ENCODE measurements around the gene ANKS1A.

DNA sequence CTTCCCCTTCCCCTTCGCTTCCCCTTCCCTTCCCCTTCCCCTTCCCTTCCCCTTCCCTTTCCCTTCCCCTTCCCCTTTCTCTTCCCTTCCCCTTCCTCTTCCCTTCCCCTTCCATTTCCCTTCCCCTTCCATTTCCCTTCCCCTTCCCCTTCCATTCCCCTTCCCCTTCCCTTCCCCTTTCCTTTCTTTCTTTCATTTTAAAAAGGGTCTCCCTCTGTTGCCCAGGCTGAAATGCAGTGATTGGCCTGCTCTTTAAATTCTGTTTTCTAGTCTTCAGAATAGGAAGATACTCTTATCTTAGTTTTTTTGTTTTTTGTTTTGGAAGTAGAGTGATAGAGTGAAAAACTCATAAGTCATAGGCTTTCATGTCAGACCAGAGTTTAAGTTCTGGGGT lies 85.2 kb downstream of the ANKS1A start:
- no peak for TF ChIP-seq EZH2phosphoT487 (IDR thresholded peaks at IDR 0.05; ENCODE audit: insufficient read depth, low read depth)
- no peak for TF ChIP-seq EZH2 (IDR thresholded peaks at IDR 0.05; ENCODE audit: insufficient read depth, poor library complexity, severe bottlenecking)
